Neural progenitor cell (in vitro differentiated cells): Measurements from ENCODE around the gene SUPT20H. TPM values are rescaled to one million over a fixed set of nuclear protein-coding genes. Genes with fewer than 3 reads are reported as not detected.

Source experiments
- DNase-seq: peaks from one replicate; pipeline ENCODE4 v3.0.0-alpha.2; 2016; ENCODE audit warnings: low spot score
- H2AFZ ChIP-seq: fragments of 200-600 bp; sonication (generic); replicated peaks from 2 replicates; pipeline ENCODE4 v1.6.1; 2016; ENCODE audit warnings: antibody characterized with exemption
- H3F3A ChIP-seq: fragments of 200-600 bp; sonication (generic); 2 replicates; pipeline ENCODE4 v1.6.1; 2016; ENCODE audit warnings: antibody characterized with exemption, low read depth
- H3K27ac ChIP-seq: fragments of 200-600 bp; sonication (generic); 2 replicates; pipeline ENCODE4 v1.5.1; 2016; ENCODE audit warnings: mild to moderate bottlenecking
- H3K27me3 ChIP-seq: fragments of 200-600 bp; sonication (generic); 2 replicates; pipeline ENCODE4 v1.6.1; 2016; ENCODE audit warnings: mild to moderate bottlenecking, moderate library complexity
- H3K36me3 ChIP-seq: fragments of 200-600 bp; sonication (generic); 2 replicates; pipeline ENCODE4 v1.5.1; 2016
- H3K4me1 ChIP-seq: fragments of 200-600 bp; sonication (generic); 2 replicates; pipeline ENCODE4 v1.6.1; 2016; ENCODE audit warnings: mixed run types
- H3K4me2 ChIP-seq: fragments of 200-600 bp; sonication (generic); 2 replicates; pipeline ENCODE4 v1.6.1; 2016
- H3K4me3 ChIP-seq: fragments of 200-600 bp; sonication (generic); 2 replicates; pipeline ENCODE4 v1.5.1; 2016
- H3K79me2 ChIP-seq: fragments of 200-600 bp; sonication (generic); 2 replicates; pipeline ENCODE4 v1.6.1; 2016; ENCODE audit warnings: low read depth
- H3K9ac ChIP-seq: fragments of 200-600 bp; sonication (generic); 2 replicates; pipeline ENCODE4 v1.6.1; 2016
- H3K9me3 ChIP-seq: fragments of 200-600 bp; sonication (generic); 2 replicates; pipeline ENCODE4 v1.5.1; 2016; ENCODE audit warnings: low read depth
- H4K20me1 ChIP-seq: fragments of 200-600 bp; sonication (generic); 2 replicates; pipeline ENCODE4 v1.6.1; 2016; ENCODE audit warnings: low read depth
- H3K27ac Mint-ChIP-seq: 3 replicates; pipeline ENCODE4 v1.8.0; 2021; ENCODE audit warnings: mixed read lengths
- H3K27me3 Mint-ChIP-seq: 2 replicates; pipeline ENCODE4 v1.8.0; 2022; ENCODE audit warnings: low read depth, mild to moderate bottlenecking, inconsistent platforms, moderate library complexity, mixed read lengths; ENCODE audit not compliant: insufficient read depth
- H3K36me3 Mint-ChIP-seq: 3 replicates; pipeline ENCODE4 v1.8.0; 2021; ENCODE audit warnings: mixed read lengths
- H3K4me1 Mint-ChIP-seq: 3 replicates; pipeline ENCODE4 v1.8.0; 2021; ENCODE audit warnings: mixed read lengths
- H3K4me3 Mint-ChIP-seq: 3 replicates; pipeline ENCODE4 v1.8.0; 2021; ENCODE audit warnings: mild to moderate bottlenecking, moderate library complexity, mixed read lengths
- H3K9me3 Mint-ChIP-seq: 3 replicates; pipeline ENCODE4 v1.8.0; 2020; ENCODE audit warnings: mixed read lengths
- CTCF ChIP-seq: fragments of 200-600 bp; sonication (generic); IDR thresholded peaks from 2 replicates; pipeline ENCODE4 v1.5.1; 2017; ENCODE audit warnings: antibody characterized with exemption, mild to moderate bottlenecking
- EZH2 ChIP-seq: fragments of 200-600 bp; sonication (generic); IDR thresholded peaks from 2 replicates; pipeline ENCODE4 v1.6.1; 2017; ENCODE audit warnings: antibody characterized with exemption, mild to moderate bottlenecking, moderate library complexity
- EZH2phosphoT487 ChIP-seq: fragments of 200-600 bp; sonication (generic); IDR thresholded peaks from 2 replicates; pipeline ENCODE4 v1.6.1; 2017; ENCODE audit warnings: antibody characterized with exemption
- total RNA-seq: library from RNA; depleted of rRNA; stranded (reverse); fragments of >200 nt; gene quantifications from 2 replicates; pipeline ENCODE4 v1.2.3, GENCODE V29; 2015; ENCODE audit warnings: low replicate concordance

The SUPT20H gene
- total RNA-seq, 1 donor from 2014 or later = 88.2 TPM

GRCh38 chr13:37001921-37002250 lies 57.6 kb downstream of the SUPT20H start:
- Histone ChIP-seq H3K36me3 (peaks cover 32% of the 10 kb centered on the region), H3K27ac (no peak overlapping the region), H3K4me2 (peak overlapping the region; percentile 99), H3F3A (peaks cover 20% of the 10 kb centered on the region), H3K4me3 (peak overlapping the region; percentile 68), H3K79me2 (peaks cover 50% of the 10 kb centered on the region), H3K9me3 (no peaks in the 10 kb centered on the region), H2AFZ (no peak overlapping the region), H4K20me1 (no peaks in the 10 kb centered on the region), H3K4me1 (peaks cover 13% of the 10 kb centered on the region), H3K9ac (peak overlapping the region; percentile 63), H3K27me3 (no peaks in the 10 kb centered on the region)
- TF ChIP-seq EZH2phosphoT487 (no peak), EZH2 (no peak), CTCF (no peak)
- Mint-ChIP-seq H3K4me3 (peak overlapping the region; percentile 100), H3K27ac (peak overlapping the region; percentile 89), H3K36me3 (peaks cover 14% of the 10 kb centered on the region), H3K9me3 (no peaks in the 10 kb centered on the region), H3K27me3 (peaks cover 10% of the 10 kb centered on the region), H3K4me1 (peaks cover 24% of the 10 kb centered on the region)
- DNase-seq = no peak

GRCh38 chr13:36999054-36999714 lies 60.3 kb downstream of the SUPT20H start, which contains the start of gene ALG5:
Gene ALG5, minus strand, starts transcription at chr13:36999340. Its CDS starts 40 bp downstream, at chr13:36999300.
- peak within 1 kb of the TSS; percentile 99 for H3K4me2 ChIP-seq
- peaks cover 13% of the 10 kb centered on the region for H3K4me1 ChIP-seq
- peak; percentile 95 for DNase-seq
- peak within 1 kb of the TSS; percentile 100 for H3K4me3 Mint-ChIP-seq
- H3K9me3 ChIP-seq = no peaks in the 10 kb centered on the region
- peaks cover 20% of the 10 kb centered on the region for H3F3A ChIP-seq
- peak within 1 kb of the TSS; percentile 90 for H3K9ac ChIP-seq
- H4K20me1 ChIP-seq = no peaks in the 10 kb centered on the region
- peak within 1 kb of the TSS; percentile 100 for H3K27ac Mint-ChIP-seq
- H3K36me3 ChIP-seq = peaks cover 17% of the 10 kb centered on the region
- peaks cover 27% of the 10 kb centered on the region for H3K4me1 Mint-ChIP-seq
- peak within 1 kb of the TSS; percentile 97 for H2AFZ ChIP-seq
- no peak for TF ChIP-seq EZH2phosphoT487
- no peak for TF ChIP-seq EZH2
- TF ChIP-seq CTCF = peak; percentile 97
- H3K36me3 Mint-ChIP-seq = peaks cover 9% of the 10 kb centered on the region
- peak within 1 kb of the TSS; percentile 68 for H3K4me3 ChIP-seq
- no peaks in the 10 kb centered on the region for H3K9me3 Mint-ChIP-seq
- H3K79me2 ChIP-seq = peaks cover 76% of the 10 kb centered on the region
- H3K27me3 Mint-ChIP-seq = peaks cover 9% of the 10 kb centered on the region
- H3K27me3 ChIP-seq = no peaks in the 10 kb centered on the region
- H3K27ac ChIP-seq = peak within 1 kb of the TSS; percentile 95

- H4K20me1 ChIP-seq = no peaks in the 10 kb centered on the region
- H3F3A ChIP-seq = peaks cover 20% of the 10 kb centered on the region
- H3K79me2 ChIP-seq = peaks cover 76% of the 10 kb centered on the region
- peak; percentile 47 for DNase-seq
- peak overlapping the region; percentile 49 for H3K27ac ChIP-seq
- TF ChIP-seq CTCF (no peak), EZH2 (no peak), EZH2phosphoT487 (no peak)
- peak overlapping the region; percentile 99 for H3K4me2 ChIP-seq
- H3K9me3 Mint-ChIP-seq = no peaks in the 10 kb centered on the region
- H3K36me3 ChIP-seq = peaks cover 20% of the 10 kb centered on the region
- H2AFZ ChIP-seq = peak overlapping the region; percentile 92
- H3K4me1 ChIP-seq = peaks cover 13% of the 10 kb centered on the region
- peak overlapping the region; percentile 98 for H3K27ac Mint-ChIP-seq
- peak overlapping the region; percentile 90 for H3K9ac ChIP-seq
- peak overlapping the region; percentile 100 for H3K4me3 Mint-ChIP-seq
- H3K4me3 ChIP-seq = peak overlapping the region; percentile 68
- H3K9me3 ChIP-seq = no peaks in the 10 kb centered on the region
- peaks cover 9% of the 10 kb centered on the region for H3K27me3 Mint-ChIP-seq
- H3K4me1 Mint-ChIP-seq = peaks cover 27% of the 10 kb centered on the region
- peaks cover 7% of the 10 kb centered on the region for H3K36me3 Mint-ChIP-seq
- H3K27me3 ChIP-seq = no peaks in the 10 kb centered on the region
Measured at GRCh38 chr13:36998624-36999041, 60.9 kb downstream of the SUPT20H start.
